K562 (cell line): ENCODE data around the gene FSTL1. TPM values are rescaled to one million over a fixed set of nuclear protein-coding genes. Genes with fewer than 3 reads are reported as not detected.

Source experiments
- ATAC-seq: fragments of 200-7000 bp; cut with Tn5 transposase; 3 replicates; pipeline ENCODE4 v1.9.1; 2020; ENCODE audit warnings: moderate library complexity
- BruUV-seq: library from RNA; stranded (reverse); fragments of 400-500 nt; replicated peaks from 2 replicates; lab custom pipeline; 2021; lab: Mats Ljungman, UMichigan
- CTCF ChIA-PET: fragments of 300-600 bp; formaldehyde crosslinking; extraction: SDS; loops from one replicate; lab custom pipeline; 2021; ENCODE audit warnings: low intra/inter-chr PET ratio; lab: Yijun Ruan, JAX
- POLR2A ChIA-PET: fragments of 300-600, 350-650 bp; sonication (Branson Sonifier 250); formaldehyde crosslinking; extraction: SDS; loops from one replicate; lab custom pipeline; 2021; ENCODE audit warnings: antibody characterized with exemption, inconsistent platforms; lab: Yijun Ruan, JAX
- DNase-seq, 4 experiments: peaks; one replicate each; pipeline versions ENCODE4 v3.0.0 to v3.0.0-alpha.2; 2011 to 2018; ENCODE audit warnings: low spot score in 3 of 4, mixed read lengths in 3 of 4; ENCODE audit errors: extremely low read depth in 1 of 4
- FAIRE-seq: peaks from 2 replicates; lab custom pipeline; 2011; peaks lifted over from hg19 to GRCh38; lab: Jason Lieb, UNC
- H2AFZ ChIP-seq: 2 replicates; pipeline ENCODE4 v1.6.0; 2011; ENCODE audit warnings: low read depth, low read length, control low read depth, inconsistent platforms
- H3K27ac ChIP-seq: fragments of 200-600 bp; 3 replicates; pipeline ENCODE4 v1.8.0; 2011; ENCODE audit warnings: low read depth, mild to moderate bottlenecking, control low read depth, inconsistent platforms, low read length, moderate library complexity, mixed read lengths; ENCODE audit errors: extremely low read depth
- H3K27me3 ChIP-seq, 2 experiments: fragments of 300-600 bp in 1 of 2; 2 replicates in 1 of 2; 3 replicates in 1 of 2; pipeline versions ENCODE4 v1.6.0 to v1.8.0; 2011; ENCODE audit warnings: inconsistent platforms in 2 of 2, low read length in 2 of 2, mild to moderate bottlenecking in 1 of 2, mixed read lengths in 1 of 2, moderate library complexity in 1 of 2; ENCODE audit not compliant: control insufficient read depth in 2 of 2, insufficient read depth in 2 of 2
- H3K36me3 ChIP-seq: fragments of 300-600 bp; 3 replicates; pipeline ENCODE4 v1.8.0; 2011; ENCODE audit warnings: mild to moderate bottlenecking, low read length, inconsistent platforms; ENCODE audit not compliant: control insufficient read depth, insufficient read depth
- H3K4me1 ChIP-seq, 2 experiments: fragments of 200-600 bp in 1 of 2; replicated peaks in 1 of 2; 2 replicates in 1 of 2; 3 replicates in 1 of 2; pipeline versions ENCODE4 v1.5.1 to v1.8.0; 2011; ENCODE audit warnings: inconsistent platforms in 2 of 2, low read length in 2 of 2, mild to moderate bottlenecking in 1 of 2, mixed read lengths in 1 of 2, moderate library complexity in 1 of 2; ENCODE audit not compliant: control insufficient read depth in 2 of 2, insufficient read depth in 2 of 2
- H3K4me2 ChIP-seq: 2 replicates; pipeline ENCODE4 v1.6.1; 2011; ENCODE audit warnings: low read length, control low read depth, inconsistent platforms, mixed read lengths; ENCODE audit not compliant: insufficient read depth
- H3K4me3 ChIP-seq: fragments of 200-600 bp; sonication (generic), shearing (Covaris generic); 2 replicates; pipeline ENCODE4 v1.5.1; 2016; ENCODE audit warnings: control low read depth, inconsistent platforms
- H3K79me2 ChIP-seq: fragments of 200-600 bp; 3 replicates; pipeline ENCODE4 v1.8.0; 2011; ENCODE audit warnings: low read length, inconsistent platforms; ENCODE audit not compliant: control insufficient read depth, insufficient read depth
- H3K9ac ChIP-seq, 2 experiments: 2 replicates each; pipeline versions ENCODE4 v1.6.0 to v1.6.1; 2011; ENCODE audit warnings: low read depth in 2 of 2, low read length in 2 of 2, control low read depth in 1 of 2, inconsistent platforms in 1 of 2, mild to moderate bottlenecking in 1 of 2, mixed read lengths in 1 of 2; ENCODE audit not compliant: insufficient read depth in 1 of 2
- H3K9me1 ChIP-seq: one replicate; pipeline ENCODE4 v1.6.0; 2011; ENCODE audit warnings: inconsistent platforms, mild to moderate bottlenecking, low read length, moderate library complexity; ENCODE audit not compliant: control insufficient read depth, insufficient read depth
- H3K9me3 ChIP-seq: replicated peaks from 2 replicates; pipeline ENCODE4 v1.5.1; 2011; ENCODE audit warnings: low read depth, low read length, inconsistent platforms; ENCODE audit not compliant: control insufficient read depth, insufficient read depth
- H4K20me1 ChIP-seq: replicated peaks from 2 replicates; pipeline ENCODE4 v1.6.1; 2011; ENCODE audit warnings: low read length, inconsistent platforms, mixed read lengths; ENCODE audit not compliant: control insufficient read depth, insufficient read depth
- ARHGAP35 ChIP-seq: fragments of 450-650 bp; IDR thresholded peaks from 2 replicates; pipeline ENCODE4 v1.6.1; 2018; ENCODE audit not compliant: partially characterized antibody
- CCNT2 ChIP-seq: IDR thresholded peaks from 2 replicates; pipeline ENCODE4 v1.6.1; 2011; ENCODE audit warnings: borderline replicate concordance, low read depth, mild to moderate bottlenecking, moderate library complexity, mixed read lengths, low read length; ENCODE audit not compliant: insufficient read length; ENCODE audit errors: extremely low read depth
- DACH1 ChIP-seq: fragments of 450-650 bp; IDR thresholded peaks from 2 replicates; pipeline ENCODE4 v1.6.1; 2018; ENCODE audit not compliant: partially characterized antibody
- DLX4 ChIP-seq: fragments of 250-450 bp; sonication (Bioruptor Pico); IDR thresholded peaks from 2 replicates; pipeline ENCODE4 v1.6.1; 2021; ENCODE audit warnings: mild to moderate bottlenecking
- ELF1 ChIP-seq: fragments of 200-800 bp; sonication (Bioruptor generic); IDR thresholded peaks from 2 replicates; pipeline ENCODE4 v1.6.1; 2016; ENCODE audit warnings: missing genetic modification characterization, missing compliant biosample characterization
- HNRNPH1 ChIP-seq: fragments of 200-400 bp; formaldehyde crosslinking; optimal IDR thresholded peaks from 2 replicates; pipeline ENCODE3; 2017; ENCODE audit warnings: low read depth, mild to moderate bottlenecking, low read length, moderate library complexity
- ID3 ChIP-seq, 2 experiments: fragments of 250-450 bp in 1 of 2; fragments of 450-650 bp in 1 of 2; sonication (Bioruptor Pico) in 1 of 2; IDR thresholded peaks; 2 replicates each; pipeline versions ENCODE4 v1.6.1 to v1.8.0; 2016 to 2021; ENCODE audit warnings: mild to moderate bottlenecking in 2 of 2, moderate library complexity in 2 of 2, missing compliant biosample characterization in 1 of 2, missing genetic modification characterization in 1 of 2
- PCBP2 ChIP-seq: fragments of 200-400 bp; formaldehyde crosslinking; IDR thresholded peaks from 2 replicates; pipeline ENCODE4 v1.6.1; 2018; ENCODE audit warnings: low read length, low read depth, mild to moderate bottlenecking, moderate library complexity; ENCODE audit not compliant: poor library complexity, severe bottlenecking
- RNF2 ChIP-seq: sonication (generic); IDR thresholded peaks from 2 replicates; pipeline ENCODE4 v1.6.1; 2016
- TCF3 ChIP-seq: sonication (generic); formaldehyde crosslinking; IDR thresholded peaks from 2 replicates; pipeline ENCODE4 v1.4.0; 2020; ENCODE audit warnings: mild to moderate bottlenecking, missing genetic modification reagents
- ZNF12 ChIP-seq: sonication (generic); formaldehyde crosslinking; IDR thresholded peaks from 2 replicates; pipeline ENCODE4 v1.4.0; 2020; ENCODE audit warnings: mild to moderate bottlenecking, missing genetic modification reagents
- ZNF263 ChIP-seq: sonication (generic); formaldehyde crosslinking; IDR thresholded peaks from 2 replicates; pipeline ENCODE4 v1.8.0; 2022; ENCODE audit warnings: mild to moderate bottlenecking, missing genetic modification reagents, borderline replicate concordance
- ZZZ3 ChIP-seq: fragments of 450-650 bp; IDR thresholded peaks from 2 replicates; pipeline ENCODE4 v1.6.1; 2016; ENCODE audit warnings: antibody characterized with exemption, mild to moderate bottlenecking, moderate library complexity
- whole genome bisulfite sequencing: fragments of 100-300 bp; shearing (Covaris generic); methylation state at CpG from one replicate; pipeline ENCODE4 v1.1.6; 2016; ENCODE audit warnings: low coverage, mixed read lengths; ENCODE audit not compliant: insufficient coverage; ENCODE audit errors: missing lambda C conversion rate; 5-methylcytosine and 5-hydroxymethylcytosine counted together
- in situ Hi-C: fragments of 300-500 bp; cut with MboI; formaldehyde crosslinking; loops from 4 replicates; pipeline ENCODE4 v1.15.0; 2018; ENCODE audit warnings: inconsistent platforms, mixed read lengths
- intact Hi-C: fragments of 100-400 bp; cut with micrococcal nuclease; formaldehyde crosslinking; loops from 2 replicates; pipeline ENCODE4 v1.14.2; 2022
- polyA plus RNA-seq, 8 experiments: library from polyadenylated mRNA; depleted of rRNA in 4 of 8; stranded (reverse) in 5 of 8; unstranded in 3 of 8; fragments of >200 nt; fragmentation: Nextera tagmentation in 2 of 8; fragmentation: Illumina TruSeq in 1 of 8; extraction: Ambion mirVana in 2 of 8; extraction: Trizol in 1 of 8; gene quantifications; 2 replicates each; pipeline versions ENCODE4 v1.2.1 to v1.2.3, GENCODE V29; 2011 to 2014; ENCODE audit warnings: inconsistent platforms in 1 of 8, missing spikeins in 1 of 8
- total RNA-seq, 7 experiments: library from RNA; depleted of rRNA in 6 of 7; stranded (reverse); fragments of >200 nt in 6 of 7; fragmentation: Illumina TruSeq in 2 of 7; extraction: Trizol in 2 of 7; gene quantifications; 2 replicates each; pipeline versions ENCODE4 v1.2.1 to v1.2.3, GENCODE V29; 2011 to 2021; ENCODE audit warnings: low replicate concordance in 1 of 7
- TF ChIP-seq, protein P1 (sequence below): fragments of 250-450 bp; sonication (Bioruptor Pico); IDR thresholded peaks from 2 replicates; pipeline ENCODE4 v1.5.0; 2020; ENCODE audit warnings: mild to moderate bottlenecking, borderline replicate concordance

Gene FSTL1
- total and polyA plus RNA-seq, 9 of the 15 experiments (the other 6 are each of a cell fraction or from before 2014, with no cell fraction given), result 0.01 to 0.58 (median 0.08) TPM; not detected in 2

GRCh38 chr3:120424976-120425570 lies 25.7 kb downstream of the FSTL1 start (continued):
- TF ChIP-seq, protein P1, sequence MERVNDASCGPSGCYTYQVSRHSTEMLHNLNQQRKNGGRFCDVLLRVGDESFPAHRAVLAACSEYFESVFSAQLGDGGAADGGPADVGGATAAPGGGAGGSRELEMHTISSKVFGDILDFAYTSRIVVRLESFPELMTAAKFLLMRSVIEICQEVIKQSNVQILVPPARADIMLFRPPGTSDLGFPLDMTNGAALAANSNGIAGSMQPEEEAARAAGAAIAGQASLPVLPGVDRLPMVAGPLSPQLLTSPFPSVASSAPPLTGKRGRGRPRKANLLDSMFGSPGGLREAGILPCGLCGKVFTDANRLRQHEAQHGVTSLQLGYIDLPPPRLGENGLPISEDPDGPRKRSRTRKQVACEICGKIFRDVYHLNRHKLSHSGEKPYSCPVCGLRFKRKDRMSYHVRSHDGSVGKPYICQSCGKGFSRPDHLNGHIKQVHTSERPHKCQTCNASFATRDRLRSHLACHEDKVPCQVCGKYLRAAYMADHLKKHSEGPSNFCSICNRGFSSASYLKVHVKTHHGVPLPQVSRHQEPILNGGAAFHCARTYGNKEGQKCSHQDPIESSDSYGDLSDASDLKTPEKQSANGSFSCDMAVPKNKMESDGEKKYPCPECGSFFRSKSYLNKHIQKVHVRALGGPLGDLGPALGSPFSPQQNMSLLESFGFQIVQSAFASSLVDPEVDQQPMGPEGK (CRISPR knock-in tag), result no peak
- TF ChIP-seq CCNT2 (no peak), DACH1 (no peak)

GRCh38 chr3:120424506-120424905 lies 26.3 kb downstream of the FSTL1 start:
- Histone ChIP-seq H3K4me2 (no peak overlapping the region), H3K4me1 (no peaks in the 10 kb centered on the region), H2AFZ (no peak overlapping the region), H3K36me3 (no peaks in the 10 kb centered on the region), H3K9me1 (no peaks in the 10 kb centered on the region), H3K27me3 (peaks cover 0 to 5% of the 10 kb centered on the region in 2 experiments; a peak in 1 of 5 replicates), H3K9ac (no peak overlapping the region), H3K4me3 (no peak overlapping the region), H3K9me3 (no peaks in the 10 kb centered on the region), H3K79me2 (no peaks in the 10 kb centered on the region), H4K20me1 (no peaks in the 10 kb centered on the region), H3K27ac (no peak overlapping the region)
- in situ Hi-C loops, result no loop called here
- CTCF ChIA-PET, result no interaction called here
- ATAC-seq (no peak), DNase-seq (no peak), FAIRE-seq (no peak)
- no peak for TF ChIP-seq ZNF12 (CRISPR knock-in tag)
- TF ChIP-seq PCBP2, result no peak
- TF ChIP-seq RNF2, result no peak
- TF ChIP-seq ZZZ3, result no peak
- TF ChIP-seq TCF3 (CRISPR knock-in tag), result no peak
- no peak for TF ChIP-seq HNRNPH1
- TF ChIP-seq ZNF263 (CRISPR knock-in tag), result no peak
- no peak for TF ChIP-seq ID3 (CRISPR knock-in tag; IDR thresholded peaks at IDR 0.05)
- no peak for TF ChIP-seq ID3 (tag; IDR thresholded peaks at IDR 0.05)
- no peak for TF ChIP-seq DACH1
- no peak for TF ChIP-seq ELF1 (tag)
- TF ChIP-seq DLX4 (CRISPR knock-in tag), result no peak
- no peak for TF ChIP-seq ARHGAP35
- intact Hi-C loops, result no loop called here
- no TSS peak for BruUV-seq
- POLR2A ChIA-PET, result interaction anchor here (1.1 kb wide), 1 partner anchor 36 kb away, joined by 3 read pairs; no protein-coding TSS in a partner anchor
- 4% methylated on average over 6 of the region's 6 CpGs for WGBS
